H9 (cell line): ENCODE measurements around the gene TIGD3. TPM values are rescaled to one million over a fixed set of nuclear protein-coding genes. Genes with fewer than 3 reads are reported as not detected.
A peak's percentile ranks its signal among the peaks of the same experiment; 100 is the strongest.

ENCODE experiments used
- DNase-seq: peaks from one replicate; pipeline ENCODE4 v3.0.0-alpha.2; 2017
- H2AFZ ChIP-seq: one replicate; pipeline ENCODE4 v1.6.1; 2013; ENCODE audit warnings: mild to moderate bottlenecking, low read length, control low read depth, moderate library complexity
- H2AK5ac ChIP-seq: 2 replicates; pipeline ENCODE4 v1.6.1; 2013; ENCODE audit warnings: low read length, control low read depth, mixed read lengths; ENCODE audit not compliant: insufficient read length
- H2BK120ac ChIP-seq: one replicate; pipeline ENCODE4 v1.6.1; 2013; ENCODE audit warnings: low read depth, mild to moderate bottlenecking, low read length, control low read depth, inconsistent platforms; ENCODE audit not compliant: poor library complexity, severe bottlenecking
- H2BK12ac ChIP-seq: 2 replicates; pipeline ENCODE4 v1.6.1; 2013; ENCODE audit warnings: low read length, control low read depth, mixed read lengths, low read depth; ENCODE audit not compliant: insufficient read length
- H2BK15ac ChIP-seq: 2 replicates; pipeline ENCODE4 v1.6.1; 2013; ENCODE audit warnings: low read depth, low read length, control low read depth
- H2BK20ac ChIP-seq: one replicate; pipeline ENCODE4 v1.6.1; 2013; ENCODE audit warnings: low read depth, mild to moderate bottlenecking, low read length, control low read depth, inconsistent platforms; ENCODE audit not compliant: poor library complexity, severe bottlenecking
- H2BK5ac ChIP-seq: 2 replicates; pipeline ENCODE4 v1.6.1; 2013; ENCODE audit warnings: low read length, control low read depth, mixed read lengths; ENCODE audit not compliant: insufficient read length
- H3K14ac ChIP-seq: 2 replicates; pipeline ENCODE4 v1.6.1; 2013; ENCODE audit warnings: low read length, control low read depth; ENCODE audit not compliant: insufficient read depth
- H3K18ac ChIP-seq: 2 replicates; pipeline ENCODE4 v1.6.1; 2013; ENCODE audit warnings: low read depth, mild to moderate bottlenecking, mixed read lengths, low read length, control low read depth; ENCODE audit not compliant: insufficient read length
- H3K23ac ChIP-seq: 2 replicates; pipeline ENCODE4 v1.6.1; 2013; ENCODE audit warnings: low read length, control low read depth, mixed read lengths, low read depth; ENCODE audit not compliant: insufficient read length
- H3K23me2 ChIP-seq: 2 replicates; pipeline ENCODE4 v1.6.1; 2013; ENCODE audit warnings: low read depth, mild to moderate bottlenecking, mixed read lengths, low read length, control low read depth; ENCODE audit not compliant: insufficient read length, poor library complexity, severe bottlenecking
- H3K27ac ChIP-seq: 2 replicates; pipeline ENCODE4 v1.5.1; 2013; ENCODE audit warnings: low read length, control low read depth, mixed read lengths, low read depth; ENCODE audit not compliant: insufficient read length
- H3K27me3 ChIP-seq: 2 replicates; pipeline ENCODE4 v1.6.1; 2013; ENCODE audit warnings: low read length, control low read depth, inconsistent platforms; ENCODE audit not compliant: insufficient read depth
- H3K4ac ChIP-seq: 2 replicates; pipeline ENCODE4 v1.6.1; 2013; ENCODE audit warnings: low read depth, mild to moderate bottlenecking, control low read depth, inconsistent platforms, low read length, moderate library complexity
- H3K4me1 ChIP-seq: 2 replicates; pipeline ENCODE4 v1.6.1; 2013; ENCODE audit warnings: low read length, control low read depth, inconsistent platforms; ENCODE audit not compliant: insufficient read depth
- H3K4me2 ChIP-seq: 2 replicates; pipeline ENCODE4 v1.6.1; 2013; ENCODE audit warnings: low read length, control low read depth, mixed read lengths; ENCODE audit not compliant: insufficient read length, insufficient read depth
- H3K56ac ChIP-seq: 2 replicates; pipeline ENCODE4 v1.6.1; 2013; ENCODE audit warnings: low read depth, mild to moderate bottlenecking, mixed read lengths, low read length, control low read depth; ENCODE audit not compliant: insufficient read length
- H3K79me1 ChIP-seq: 2 replicates; pipeline ENCODE4 v1.6.1; 2013; ENCODE audit warnings: low read depth, mild to moderate bottlenecking, moderate library complexity, low read length, control low read depth, inconsistent platforms; ENCODE audit not compliant: insufficient read depth, poor library complexity, severe bottlenecking
- H3K79me2 ChIP-seq: 2 replicates; pipeline ENCODE4 v1.6.1; 2013; ENCODE audit warnings: low read length, control low read depth, inconsistent platforms; ENCODE audit not compliant: insufficient read depth
- H3K9ac ChIP-seq: 2 replicates; pipeline ENCODE4 v1.6.1; 2013; ENCODE audit warnings: low read length, control low read depth, mixed read lengths; ENCODE audit not compliant: insufficient read length; ENCODE audit errors: extremely low read depth
- H3K9me3 ChIP-seq: one replicate; pipeline ENCODE4 v1.6.1; 2013; ENCODE audit warnings: low read depth, low read length, inconsistent platforms; ENCODE audit not compliant: control insufficient read depth
- H3T11ph ChIP-seq: one replicate; pipeline ENCODE4 v1.6.1; 2013; ENCODE audit warnings: mild to moderate bottlenecking, low read length, control low read depth, inconsistent platforms
- H4K20me1 ChIP-seq: one replicate; pipeline ENCODE4 v1.6.1; 2013; ENCODE audit not compliant: control insufficient read depth, insufficient read length, insufficient read depth
- H4K5ac ChIP-seq: 2 replicates; pipeline ENCODE4 v1.6.1; 2013; ENCODE audit warnings: low read depth, mild to moderate bottlenecking, mixed read lengths, low read length, control low read depth; ENCODE audit not compliant: insufficient read length
- H4K8ac ChIP-seq: replicated peaks from 2 replicates; pipeline ENCODE4 v1.6.1; 2013; ENCODE audit warnings: low read length, control low read depth, mixed read lengths, low read depth; ENCODE audit not compliant: insufficient read length
- H4K91ac ChIP-seq: 2 replicates; pipeline ENCODE4 v1.6.1; 2013; ENCODE audit warnings: low read depth, mild to moderate bottlenecking, moderate library complexity, mixed read lengths, low read length, control low read depth; ENCODE audit not compliant: insufficient read length
- H3K27ac Mint-ChIP-seq, 3 experiments: 2 replicates in 2 of 3; 3 replicates in 1 of 3; pipeline ENCODE4 v1.8.0; 2020 to 2021; ENCODE audit warnings: mixed read lengths in 3 of 3, mild to moderate bottlenecking in 1 of 3, moderate library complexity in 1 of 3
- H3K27me3 Mint-ChIP-seq: 2 replicates; pipeline ENCODE4 v1.8.0; 2021; ENCODE audit warnings: low read depth, mild to moderate bottlenecking, moderate library complexity, mixed read lengths
- H3K36me3 Mint-ChIP-seq, 3 experiments: 2 replicates in 2 of 3; 3 replicates in 1 of 3; pipeline ENCODE4 v1.8.0; 2020 to 2021; ENCODE audit warnings: low read depth in 3 of 3, mixed read lengths in 3 of 3; ENCODE audit not compliant: insufficient read depth in 1 of 3
- H3K4me1 Mint-ChIP-seq, 2 experiments: 2 replicates each; pipeline ENCODE4 v1.8.0; 2020; ENCODE audit warnings: mixed read lengths in 2 of 2
- H3K4me3 Mint-ChIP-seq, 2 experiments: 2 replicates in 1 of 2; 3 replicates in 1 of 2; pipeline ENCODE4 v1.8.0; 2020 to 2021; ENCODE audit warnings: mild to moderate bottlenecking in 2 of 2, mixed read lengths in 2 of 2, moderate library complexity in 1 of 2
- H3K9me3 Mint-ChIP-seq, 2 experiments: 2 replicates in 1 of 2; 3 replicates in 1 of 2; pipeline ENCODE4 v1.8.0; 2020; ENCODE audit warnings: mild to moderate bottlenecking in 2 of 2, mixed read lengths in 2 of 2, moderate library complexity in 1 of 2
- WGBS: extraction: QIAGEN DNeasy Blood & Tissue Kit; methylation state at CpG from one replicate; pipeline ENCODE4 v1.1.7; 2013; ENCODE audit warnings: missing lambda C conversion rate, low lambda C conversion rate, mixed read lengths; ENCODE audit not compliant: insufficient read length; ENCODE audit errors: extremely low coverage; 5-methylcytosine and 5-hydroxymethylcytosine counted together
- total RNA-seq: library from RNA; stranded (reverse); gene quantifications from 2 replicates; pipeline ENCODE4 v1.2.1, GENCODE V29; 2021
- TF ChIP-seq, protein P1 (sequence below): fragments of 200-600 bp; sonication (generic); conservative IDR thresholded peaks from 3 replicates; pipeline ENCODE4 v1.8.0; 2021; ENCODE audit warnings: antibody characterized with exemption, mild to moderate bottlenecking

The TIGD3 gene
- total RNA-seq, 1 experiment from 2014 or later, result 0.66 TPM

DNA sequence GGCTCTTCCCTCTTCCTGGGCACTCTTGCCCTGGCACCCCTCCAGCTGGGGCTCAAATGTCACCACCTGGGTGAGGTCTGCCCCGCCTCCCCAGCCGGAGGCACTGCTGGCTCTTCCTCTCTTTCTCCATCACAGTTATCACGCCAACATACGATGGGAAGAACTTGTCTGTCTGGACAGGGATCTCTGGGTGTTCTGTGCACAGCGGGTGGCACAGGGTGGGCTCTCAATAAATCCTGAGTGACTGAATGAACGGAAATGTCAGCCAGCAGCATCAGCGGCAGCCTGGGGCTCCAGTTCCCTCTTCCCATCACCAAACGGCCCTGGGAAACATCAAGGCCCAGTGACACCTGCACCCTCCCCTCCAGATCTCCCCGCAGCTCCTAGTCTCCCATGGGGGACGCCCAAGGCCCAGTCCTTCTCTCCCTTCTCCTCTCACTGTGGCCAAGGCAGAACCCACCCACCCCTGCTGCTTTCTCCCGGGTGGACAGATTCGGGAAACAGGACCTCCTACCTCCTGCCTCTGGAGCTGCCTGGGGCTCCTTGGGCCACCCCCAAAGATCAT is 28.3 kb downstream of the TIGD3 start:
- Histone ChIP-seq H3K9ac (no peak overlapping the region), H3K4me1 (0 out of 2 replicates have a peak, but pooled peaks cover 2% of the 10 kb centered on the region), H4K20me1 (no peaks in the 10 kb centered on the region), H2BK15ac (no peak overlapping the region), H4K8ac (no peak overlapping the region), H3K27ac (no peak overlapping the region), H2AFZ (no peak overlapping the region), H2BK120ac (no peak overlapping the region), H3K56ac (no peak overlapping the region), H3K23me2 (no peaks in the 10 kb centered on the region), H4K91ac (no peak overlapping the region), H2BK12ac (no peak overlapping the region), H2BK5ac (no peak overlapping the region), H3K4me2 (peak overlapping the region; percentile 26), H4K5ac (no peak overlapping the region), H3K27me3 (no peaks in the 10 kb centered on the region), H2AK5ac (no peak overlapping the region), H2BK20ac (no peak overlapping the region), H3K14ac (no peak overlapping the region), H3K4ac (no peak overlapping the region), H3K23ac (no peak overlapping the region), H3K18ac (no peak overlapping the region), H3K9me3 (no peaks in the 10 kb centered on the region), H3K79me1 (no peaks in the 10 kb centered on the region), H3K79me2 (no peaks in the 10 kb centered on the region), H3T11ph (no peak overlapping the region)
- no peaks in the 10 kb centered on the region for H3K36me3 Mint-ChIP-seq
- peaks cover 17 to 18% of the 10 kb centered on the region in 2 experiments for H3K4me1 Mint-ChIP-seq
- peak overlapping the region; percentile 81 to 96 (median 91); a peak in 5 of 7 replicates for H3K27ac Mint-ChIP-seq
- no peaks in the 10 kb centered on the region for H3K9me3 Mint-ChIP-seq
- peak overlapping the region in 1 of 2 experiments; percentile 25; a peak in 3 of 5 replicates for H3K4me3 Mint-ChIP-seq
- no CpG with 5 or more reads among the region's 12 CpGs for WGBS
- TF ChIP-seq, protein P1, sequence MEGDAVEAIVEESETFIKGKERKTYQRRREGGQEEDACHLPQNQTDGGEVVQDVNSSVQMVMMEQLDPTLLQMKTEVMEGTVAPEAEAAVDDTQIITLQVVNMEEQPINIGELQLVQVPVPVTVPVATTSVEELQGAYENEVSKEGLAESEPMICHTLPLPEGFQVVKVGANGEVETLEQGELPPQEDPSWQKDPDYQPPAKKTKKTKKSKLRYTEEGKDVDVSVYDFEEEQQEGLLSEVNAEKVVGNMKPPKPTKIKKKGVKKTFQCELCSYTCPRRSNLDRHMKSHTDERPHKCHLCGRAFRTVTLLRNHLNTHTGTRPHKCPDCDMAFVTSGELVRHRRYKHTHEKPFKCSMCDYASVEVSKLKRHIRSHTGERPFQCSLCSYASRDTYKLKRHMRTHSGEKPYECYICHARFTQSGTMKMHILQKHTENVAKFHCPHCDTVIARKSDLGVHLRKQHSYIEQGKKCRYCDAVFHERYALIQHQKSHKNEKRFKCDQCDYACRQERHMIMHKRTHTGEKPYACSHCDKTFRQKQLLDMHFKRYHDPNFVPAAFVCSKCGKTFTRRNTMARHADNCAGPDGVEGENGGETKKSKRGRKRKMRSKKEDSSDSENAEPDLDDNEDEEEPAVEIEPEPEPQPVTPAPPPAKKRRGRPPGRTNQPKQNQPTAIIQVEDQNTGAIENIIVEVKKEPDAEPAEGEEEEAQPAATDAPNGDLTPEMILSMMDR, result no peak
- peak; percentile 26 for DNase-seq
- H3K27me3 Mint-ChIP-seq, result peaks cover 3% of the 10 kb centered on the region
